Left renal cortex interstitium (tissue), 4 donors: ENCODE data around the gene POU4F1. TPM values are rescaled to one million over a fixed set of nuclear protein-coding genes. Genes with fewer than 3 reads are reported as not detected.

ENCODE experiments used
- DNase-seq, 4 donors: peaks; one replicate each; pipeline ENCODE4 v3.0.0-alpha.2; 2013; ENCODE audit warnings: low read depth in 4 of 4, low spot score in 2 of 4, missing footprints in 1 of 4
- polyA plus RNA-seq, 4 donors: library from polyadenylated mRNA; unstranded; fragments of 120-200 nt; gene quantifications; one replicate each; pipeline ENCODE4 v1.2.1, GENCODE V29; 2013; ENCODE audit not compliant: insufficient read length in 4 of 4

Gene POU4F1
- polyA plus RNA-seq, 4 donors = 0.04 to 0.09 (median 0.07) TPM; not detected in 1

DNA sequence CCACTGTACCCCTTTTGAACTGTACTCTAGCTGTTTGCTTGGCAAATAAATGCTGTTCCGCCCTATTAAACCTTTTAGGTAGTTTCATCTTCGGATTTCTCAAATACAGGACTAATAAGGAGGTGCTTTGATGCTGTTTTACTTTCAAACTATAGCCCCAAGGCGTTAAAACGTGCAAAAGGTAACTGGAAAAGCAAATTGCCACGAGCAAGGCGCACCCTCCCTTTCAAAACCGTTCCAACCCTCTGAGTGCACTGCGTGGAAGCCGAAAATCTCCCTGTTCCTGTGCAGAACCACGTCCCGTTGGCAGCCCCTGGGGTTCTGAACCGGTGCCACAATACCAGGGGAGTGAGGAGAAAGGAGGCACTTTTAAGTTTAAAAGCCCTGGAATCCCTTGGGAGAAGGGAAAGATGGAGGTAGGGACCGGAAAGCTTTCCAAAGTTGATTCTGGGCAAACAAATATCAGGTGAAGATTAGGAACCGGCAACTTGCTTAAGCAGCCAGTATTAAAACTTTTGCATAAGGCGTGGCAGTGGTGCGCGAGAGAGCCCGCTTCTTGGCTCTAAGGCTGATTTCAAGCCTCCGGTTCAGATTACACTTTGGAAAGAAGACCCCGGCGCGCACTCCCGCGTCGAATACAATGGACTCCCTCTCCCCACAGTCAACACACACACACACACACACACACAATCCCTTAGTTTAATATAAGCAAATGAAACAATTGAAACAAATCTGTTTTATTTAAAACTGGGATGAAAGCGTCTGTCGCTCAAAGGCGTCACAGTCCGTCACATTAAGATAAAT is 9.5 kb downstream of the POU4F1 start:
- no peak for DNase-seq

DNA sequence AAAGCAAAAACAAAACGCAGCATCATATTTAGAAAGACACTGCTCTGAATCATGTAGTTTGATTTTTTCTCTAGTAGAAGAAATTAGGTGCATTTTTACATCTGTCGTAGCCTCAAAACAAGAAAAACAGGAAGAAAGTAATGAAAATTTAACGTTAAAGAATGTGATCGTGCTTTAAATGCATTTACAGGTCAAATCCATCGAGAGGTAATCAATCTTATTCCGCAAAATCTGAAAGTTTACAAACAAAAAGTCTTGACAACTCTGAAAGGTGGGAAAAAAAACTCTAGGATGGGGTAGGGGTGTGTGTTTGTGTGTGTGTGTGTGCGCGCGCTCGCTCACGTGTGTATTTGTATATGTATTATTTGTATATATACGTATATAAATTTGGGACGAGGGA is 10.2 kb downstream of the POU4F1 start:
- DNase-seq = no peak

DNA sequence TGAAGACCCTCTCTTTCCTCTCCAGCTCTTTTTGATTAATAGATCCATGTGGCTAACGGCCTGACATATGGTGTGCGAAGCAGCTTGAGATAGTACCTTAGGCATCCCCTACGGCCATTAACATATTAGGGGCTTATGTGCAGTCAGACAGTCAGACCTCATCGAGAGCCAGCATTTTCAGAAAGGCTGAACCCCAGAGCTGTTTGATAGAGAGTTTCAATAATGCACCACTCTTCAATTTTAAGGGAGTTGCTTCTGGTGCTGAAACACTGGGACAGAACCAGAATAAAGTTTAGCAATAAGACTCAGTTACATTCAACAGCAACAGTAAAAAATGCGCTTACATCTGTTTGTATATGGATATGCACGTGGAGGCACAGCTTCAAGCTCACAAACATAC is 10.8 kb downstream of the POU4F1 start:
- DNase-seq = no peak

DNA sequence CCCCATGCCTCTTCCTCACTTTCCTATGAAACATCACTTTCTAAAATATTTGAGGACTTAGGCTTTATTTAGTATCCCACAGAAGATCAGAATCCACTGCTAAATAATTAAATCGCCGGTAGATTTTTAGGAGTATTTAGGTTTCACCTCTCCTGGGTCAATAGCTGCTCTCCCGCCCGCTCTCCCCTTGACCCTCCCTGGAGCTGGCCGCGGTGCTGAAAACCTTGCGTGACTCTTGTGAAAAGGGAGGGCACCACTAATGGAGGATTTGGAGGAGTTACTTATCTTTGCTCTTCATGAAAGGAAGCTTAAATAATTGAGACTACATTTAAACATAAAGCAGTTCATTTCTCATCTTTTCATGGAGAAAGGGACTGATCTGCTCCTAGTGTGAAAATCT is 14.1 kb downstream of the POU4F1 start:
- no peak for DNase-seq

DNA sequence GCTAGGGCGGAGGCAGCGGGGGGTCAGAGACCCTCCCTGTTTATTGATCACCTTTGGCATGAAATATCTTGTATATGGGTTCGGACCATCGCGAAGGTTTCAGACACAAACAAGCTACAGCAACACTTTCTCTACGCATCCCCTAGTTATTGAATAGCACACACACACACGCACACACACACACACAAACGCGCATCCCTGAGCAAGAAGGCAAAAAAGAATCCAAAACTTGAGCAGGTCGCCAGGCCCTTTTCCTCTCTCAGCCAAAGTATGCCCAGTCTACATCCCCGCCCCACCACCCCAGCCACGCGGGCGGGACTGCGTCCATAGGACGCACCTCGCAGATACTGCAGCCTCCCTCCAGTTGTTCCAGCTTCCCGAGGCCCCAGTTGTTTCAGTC is 16.0 kb downstream of the POU4F1 start:
- DNase-seq = no peak

DNA sequence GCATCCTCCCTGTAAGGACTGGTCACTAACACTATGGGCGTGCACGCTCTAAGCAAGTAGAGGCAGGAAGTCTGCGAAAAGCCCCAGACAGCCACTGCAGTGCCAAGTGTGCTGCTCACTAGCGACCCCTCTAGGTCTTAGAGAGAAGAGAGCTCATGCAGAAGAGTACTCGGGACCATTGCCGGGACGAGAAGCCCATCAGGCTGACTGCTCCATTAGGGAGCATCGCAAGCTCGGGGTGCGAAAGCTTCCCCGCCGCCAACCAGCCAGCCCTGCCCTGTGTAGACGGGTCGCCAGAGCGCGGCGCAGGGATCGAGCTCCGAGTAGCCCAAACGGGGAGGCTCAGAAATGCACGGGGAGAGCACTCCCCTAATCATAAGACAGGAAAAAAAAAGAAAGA is 16.6 kb downstream of the POU4F1 start:
- DNase-seq = no peak

DNA sequence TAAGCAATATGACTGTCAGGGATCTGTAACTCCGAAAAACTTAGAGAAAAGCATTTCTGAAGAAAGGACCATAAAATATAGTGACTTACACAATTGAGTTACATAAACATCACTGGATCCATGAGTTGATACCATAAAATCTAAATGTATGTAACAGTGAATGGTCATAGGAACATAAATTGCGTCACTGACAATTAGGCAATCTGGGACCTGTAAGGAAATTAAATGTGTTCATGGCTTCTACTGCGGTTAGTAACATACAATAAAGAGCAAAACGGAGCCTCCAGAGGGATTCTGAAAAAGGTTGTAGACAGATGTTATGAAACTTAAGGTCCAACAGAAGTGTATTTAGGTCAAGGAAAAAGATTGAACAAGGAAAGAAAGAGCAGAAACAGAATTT is 27.1 kb downstream of the POU4F1 start:
- no peak for DNase-seq

DNA sequence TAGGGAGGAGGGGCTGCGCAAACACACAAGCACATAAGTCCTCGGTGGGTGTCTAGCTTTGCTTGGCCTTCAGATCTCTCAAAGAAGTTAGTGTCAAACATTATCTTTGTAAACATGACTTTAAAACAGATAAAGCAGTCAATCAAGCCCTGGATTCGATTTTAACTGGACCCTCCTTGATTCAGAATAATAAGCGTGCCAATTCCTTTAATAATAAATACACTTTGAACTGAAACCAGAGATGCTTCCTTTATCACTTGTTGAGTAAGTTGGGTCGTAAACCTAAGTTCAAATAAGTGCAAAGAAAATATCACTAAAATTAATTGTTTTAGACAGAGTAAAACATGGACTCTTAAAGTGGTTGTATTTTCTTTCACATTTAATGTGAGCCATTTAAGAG is 30.9 kb downstream of the POU4F1 start:
- no peak for DNase-seq

DNA sequence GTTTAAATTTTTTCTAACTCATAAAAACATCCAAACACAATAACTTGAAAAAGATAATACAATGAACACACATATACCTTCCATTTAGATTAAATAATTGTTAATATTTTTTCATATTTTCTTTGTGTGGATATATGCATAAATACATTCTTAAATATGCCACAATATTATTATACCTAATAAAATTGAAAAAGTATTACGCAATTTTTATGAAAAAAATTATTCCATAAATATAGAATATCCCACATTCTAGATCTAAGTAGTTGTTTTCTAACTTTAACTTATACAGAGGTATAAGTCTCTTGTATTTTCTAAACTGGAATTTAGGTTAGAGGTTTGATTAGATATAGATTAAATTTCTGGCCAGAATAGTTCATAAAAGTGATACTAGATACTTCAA is 34.3 kb downstream of the POU4F1 start:
- DNase-seq = no peak

DNA sequence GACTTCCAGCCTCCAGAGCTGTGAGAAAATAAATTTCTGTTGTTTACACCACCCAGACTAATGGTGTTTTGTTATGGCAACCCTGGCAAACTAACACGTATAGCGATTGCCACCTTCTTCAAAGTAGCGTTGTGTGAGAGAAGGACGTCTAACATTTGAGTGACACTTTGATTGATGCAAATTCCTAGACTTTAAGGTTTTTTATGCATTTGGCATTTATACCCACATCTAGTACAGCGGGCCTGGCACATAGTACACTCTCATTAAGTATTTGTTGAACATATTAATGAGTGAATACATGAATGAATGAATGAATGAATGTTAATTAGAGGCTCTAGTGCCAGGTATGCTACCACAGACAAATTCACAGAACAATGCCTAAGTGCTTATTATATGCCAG is 36.7 kb downstream of the POU4F1 start:
- DNase-seq = no peak

DNA sequence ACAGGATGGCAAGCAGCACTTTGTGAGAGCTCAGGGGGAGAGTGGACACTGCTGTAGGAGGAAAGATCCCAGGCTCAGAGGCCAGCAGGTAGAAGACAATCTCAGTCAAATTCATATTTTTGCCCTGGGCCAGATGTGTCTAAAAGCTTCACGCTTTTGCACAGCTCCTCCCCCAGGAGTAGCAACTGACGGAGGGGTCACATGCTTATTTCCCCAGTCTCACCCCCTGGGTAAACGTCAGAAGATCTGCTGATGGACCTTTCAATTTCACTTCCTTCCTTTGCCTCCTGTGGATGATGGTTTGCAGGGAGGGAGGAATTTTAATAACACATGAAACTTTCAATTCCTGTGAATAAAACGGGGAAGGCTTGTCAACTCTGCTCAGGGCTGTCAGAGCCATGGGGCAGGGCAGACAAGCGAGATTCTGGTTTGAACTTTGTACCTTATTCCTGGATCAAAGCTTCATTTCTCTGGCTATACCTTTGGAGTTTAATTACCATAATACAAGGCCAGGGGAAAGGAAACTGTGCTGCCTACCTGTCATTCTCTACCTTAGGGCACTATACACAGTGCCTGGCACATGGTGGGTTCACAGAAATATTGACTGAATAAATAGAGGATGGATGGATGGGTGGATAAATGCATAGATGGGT is 41.0 kb downstream of the POU4F1 start:
- no peak for DNase-seq

Other genes starting within 250 kb of the POU4F1 start
- 10 to 100 TPM; 18.6 to 26.4 (median 23.8) TPM for gene OBI1, start 55.6 kb upstream of the POU4F1 start, polyA plus RNA-seq